CD4-positive, alpha-beta T cell (primary cell): ENCODE results near the gene FSTL4. TPM values are rescaled to one million over a fixed set of nuclear protein-coding genes. Genes with fewer than 3 reads are reported as not detected.

ENCODE experiments used
- ATAC-seq: fragments of 200-7000 bp; cut with Tn5 transposase; one replicate; pipeline ENCODE4 v1.10.0; 2022; ENCODE audit warnings: mild to moderate bottlenecking; ENCODE audit not compliant: poor library complexity
- CTCF ChIA-PET: fragments of 350-600 bp; sonication (Branson Sonifier 250); formaldehyde crosslinking; loops from one replicate; lab custom pipeline; 2021; ENCODE audit warnings: antibody characterized with exemption, inconsistent platforms; lab: Charles Lee
- POLR2A ChIA-PET: fragments of 350-600 bp; sonication (Branson Sonifier 250); formaldehyde crosslinking; loops from one replicate; lab custom pipeline; 2021; ENCODE audit warnings: antibody characterized with exemption, inconsistent platforms; lab: Charles Lee
- DNase-seq, 14 experiments: peaks; one replicate each; pipeline ENCODE4 v3.0.0-alpha.2; 2013 to 2020; ENCODE audit warnings: mixed read lengths in 2 of 14
- H3K27ac ChIP-seq, 2 donors: one replicate each; pipeline versions ENCODE4 v1.5.1 to v1.7.0; 2013; ENCODE audit warnings: low read length in 2 of 2, low read depth in 1 of 2, mild to moderate bottlenecking in 1 of 2
- H3K27me3 ChIP-seq, 2 experiments: 1 replicate in 1 of 2; 2 replicates in 1 of 2; pipeline versions ENCODE4 v1.6.1 to v1.7.0; 2013; ENCODE audit warnings: low read length in 2 of 2, control low read depth in 1 of 2, mild to moderate bottlenecking in 1 of 2, moderate library complexity in 1 of 2; ENCODE audit not compliant: insufficient read depth in 2 of 2, control insufficient read depth in 1 of 2
- H3K36me3 ChIP-seq: one replicate; pipeline ENCODE4 v1.6.1; 2013; ENCODE audit warnings: low read length, control low read depth; ENCODE audit not compliant: insufficient read depth
- H3K4me1 ChIP-seq: one replicate; pipeline ENCODE4 v1.6.1; 2013; ENCODE audit warnings: low read length, control low read depth; ENCODE audit not compliant: insufficient read depth
- H3K4me3 ChIP-seq: one replicate; pipeline ENCODE4 v1.5.1; 2013; ENCODE audit warnings: mild to moderate bottlenecking, low read length, moderate library complexity
- H3K9me3 ChIP-seq, 2 experiments: 1 replicate in 1 of 2; 2 replicates in 1 of 2; pipeline versions ENCODE4 v1.6.1 to v1.7.0; 2013; ENCODE audit warnings: low read length in 2 of 2, mild to moderate bottlenecking in 2 of 2, control low read depth in 1 of 2, moderate library complexity in 1 of 2; ENCODE audit not compliant: control insufficient read depth in 1 of 2, insufficient read depth in 1 of 2
- H3K27ac Mint-ChIP-seq: one replicate; pipeline ENCODE4 v1.8.0; 2020; ENCODE audit warnings: mixed read lengths
- H3K27me3 Mint-ChIP-seq: one replicate; pipeline ENCODE4 v1.8.0; 2021; ENCODE audit warnings: mixed read lengths
- H3K36me3 Mint-ChIP-seq: one replicate; pipeline ENCODE4 v1.8.0; 2021; ENCODE audit warnings: low read depth, mixed read lengths
- H3K4me1 Mint-ChIP-seq: one replicate; pipeline ENCODE4 v1.8.0; 2021; ENCODE audit warnings: low read depth, mixed read lengths
- H3K4me3 Mint-ChIP-seq: one replicate; pipeline ENCODE4 v1.8.0; 2020; ENCODE audit warnings: mild to moderate bottlenecking, mixed read lengths
- H3K9me3 Mint-ChIP-seq: one replicate; pipeline ENCODE4 v1.8.0; 2020; ENCODE audit warnings: mixed read lengths
- intact Hi-C, 2 experiments: fragments of 100-400 bp; cut with DNase I in 1 of 2; cut with micrococcal nuclease in 1 of 2; formaldehyde crosslinking; loops; one replicate each; pipeline versions ENCODE4 v1.15.1 to v1.9.0; 2023 to 2025; cut with DNase I, micrococcal nuclease
- total RNA-seq, 174 experiments: library from RNA in 2 of 174; stranded (reverse) in 2 of 174; gene quantifications; one replicate each; pipeline ENCODE4 v1.2.3 and lab custom pipeline; 2021 to 2026
- TF ChIP-seq, protein P1 (sequence below): fragments of 200-600 bp; IDR thresholded peaks from one replicate; pipeline ENCODE4 v1.8.0; 2022; ENCODE audit warnings: antibody characterized with exemption, mild to moderate bottlenecking

The FSTL4 gene
- total RNA-seq, 2 experiments from 2014 or later: not detected

DNA sequence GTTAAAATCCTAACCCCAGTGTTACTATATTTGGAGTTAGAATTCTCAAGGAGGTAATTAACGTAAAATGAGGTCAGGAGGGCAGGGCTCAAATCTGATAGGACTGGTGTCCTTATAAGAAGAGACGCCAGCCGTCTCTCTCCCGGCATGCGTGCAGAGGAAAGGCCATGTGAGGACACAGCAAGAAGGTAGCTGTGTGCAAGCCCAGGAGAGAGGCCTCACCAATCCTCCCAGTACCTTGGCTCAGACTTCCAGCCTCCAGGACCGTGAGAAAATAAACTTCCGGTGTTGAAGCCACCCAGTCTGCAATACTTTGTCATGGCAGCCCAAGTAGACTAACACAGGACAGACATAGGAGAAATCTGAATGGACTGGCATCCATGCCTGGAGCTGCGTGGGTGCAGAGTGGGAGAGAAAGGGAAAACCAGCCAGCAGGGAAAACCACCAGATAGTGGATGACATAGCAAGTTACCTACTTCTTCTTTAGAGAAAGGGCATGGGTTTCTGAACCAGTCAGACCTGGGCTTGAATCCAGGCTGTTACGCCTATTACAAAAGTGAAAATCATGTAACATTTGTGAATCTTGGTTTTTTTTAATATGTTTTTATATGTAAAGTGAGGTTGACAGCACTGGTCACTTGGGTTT lies 89.2 kb downstream of the FSTL4 start:
- Mint-ChIP-seq H3K4me1 (no peaks in the 10 kb centered on the region), H3K27me3 (peaks cover 11% of the 10 kb centered on the region), H3K27ac (no peak overlapping the region), H3K36me3 (no peaks in the 10 kb centered on the region), H3K9me3 (no peaks in the 10 kb centered on the region), H3K4me3 (no peak overlapping the region)
- H3K36me3 ChIP-seq: no peaks in the 10 kb centered on the region
- ATAC-seq (no peak), DNase-seq (no peak)
- H3K4me3 ChIP-seq: no peak overlapping the region
- peaks cover 0 to 2% of the 10 kb centered on the region in 2 experiments for H3K27me3 ChIP-seq
- H3K27ac ChIP-seq: no peak overlapping the region
- intact Hi-C loops: no loop called here
- ChIA-PET POLR2A (no interaction called here), CTCF (no interaction called here)
- TF ChIP-seq, protein P1, sequence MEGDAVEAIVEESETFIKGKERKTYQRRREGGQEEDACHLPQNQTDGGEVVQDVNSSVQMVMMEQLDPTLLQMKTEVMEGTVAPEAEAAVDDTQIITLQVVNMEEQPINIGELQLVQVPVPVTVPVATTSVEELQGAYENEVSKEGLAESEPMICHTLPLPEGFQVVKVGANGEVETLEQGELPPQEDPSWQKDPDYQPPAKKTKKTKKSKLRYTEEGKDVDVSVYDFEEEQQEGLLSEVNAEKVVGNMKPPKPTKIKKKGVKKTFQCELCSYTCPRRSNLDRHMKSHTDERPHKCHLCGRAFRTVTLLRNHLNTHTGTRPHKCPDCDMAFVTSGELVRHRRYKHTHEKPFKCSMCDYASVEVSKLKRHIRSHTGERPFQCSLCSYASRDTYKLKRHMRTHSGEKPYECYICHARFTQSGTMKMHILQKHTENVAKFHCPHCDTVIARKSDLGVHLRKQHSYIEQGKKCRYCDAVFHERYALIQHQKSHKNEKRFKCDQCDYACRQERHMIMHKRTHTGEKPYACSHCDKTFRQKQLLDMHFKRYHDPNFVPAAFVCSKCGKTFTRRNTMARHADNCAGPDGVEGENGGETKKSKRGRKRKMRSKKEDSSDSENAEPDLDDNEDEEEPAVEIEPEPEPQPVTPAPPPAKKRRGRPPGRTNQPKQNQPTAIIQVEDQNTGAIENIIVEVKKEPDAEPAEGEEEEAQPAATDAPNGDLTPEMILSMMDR: no peak
- H3K9me3 ChIP-seq: no peaks in the 10 kb centered on the region
- no peaks in the 10 kb centered on the region for H3K4me1 ChIP-seq

DNA sequence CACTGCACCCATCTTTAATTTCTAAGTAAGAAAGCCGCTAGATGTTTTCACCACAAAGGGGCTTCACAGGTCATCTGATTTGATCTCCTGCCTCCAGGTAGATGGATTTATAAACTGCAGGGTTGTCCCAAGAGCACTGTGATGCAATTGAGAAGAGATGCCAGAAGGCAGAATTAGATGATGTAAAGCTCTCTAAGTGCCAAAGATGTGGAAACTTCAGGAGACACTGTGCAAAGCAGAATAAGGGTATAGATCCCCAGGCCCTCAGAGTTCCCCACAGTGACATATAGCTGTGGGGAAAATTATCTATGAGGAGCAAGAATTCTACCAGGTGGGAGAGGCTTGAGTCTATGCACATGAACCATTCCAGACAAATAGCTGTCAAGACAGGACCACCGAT lies 90.5 kb downstream of the FSTL4 start:
- Histone ChIP-seq H3K4me3 (no peak overlapping the region), H3K9me3 (no peaks in the 10 kb centered on the region), H3K36me3 (no peaks in the 10 kb centered on the region), H3K27me3 (peaks cover 0 to 2% of the 10 kb centered on the region in 2 experiments), H3K27ac (no peak overlapping the region), H3K4me1 (no peaks in the 10 kb centered on the region)
- ATAC-seq (no peak), DNase-seq (no peak)
- CTCF ChIA-PET: no interaction called here
- intact Hi-C loops: no loop called here
- POLR2A ChIA-PET: no interaction called here
- Mint-ChIP-seq H3K27ac (no peak overlapping the region), H3K36me3 (no peaks in the 10 kb centered on the region), H3K4me1 (no peaks in the 10 kb centered on the region), H3K4me3 (no peak overlapping the region), H3K27me3 (peaks cover 11% of the 10 kb centered on the region), H3K9me3 (no peaks in the 10 kb centered on the region)
- TF ChIP-seq, protein P1: no peak

- ATAC-seq: no peak
- no peak overlapping the region for H3K4me3 Mint-ChIP-seq
- H3K27ac ChIP-seq: no peak overlapping the region
- intact Hi-C loops: no loop called here
- no peaks in the 10 kb centered on the region for H3K36me3 Mint-ChIP-seq
- H3K4me1 Mint-ChIP-seq: no peaks in the 10 kb centered on the region
- CTCF ChIA-PET: no interaction called here
- POLR2A ChIA-PET: no interaction called here
- no peak overlapping the region for H3K4me3 ChIP-seq
- no peaks in the 10 kb centered on the region for H3K36me3 ChIP-seq
- DNase-seq: no peak
- no peaks in the 10 kb centered on the region for H3K9me3 ChIP-seq
- no peak overlapping the region for H3K27ac Mint-ChIP-seq
- no peaks in the 10 kb centered on the region for H3K4me1 ChIP-seq
- peaks cover 0 to 2% of the 10 kb centered on the region in 2 experiments for H3K27me3 ChIP-seq
- H3K27me3 Mint-ChIP-seq: peaks cover 11% of the 10 kb centered on the region
- TF ChIP-seq, protein P1: no peak
- H3K9me3 Mint-ChIP-seq: no peaks in the 10 kb centered on the region
Observed at GRCh38 chr5:133520991-133521706, 91.2 kb downstream of the FSTL4 start.
